ENCODE measurements around the gene TRIM37.
A peak's percentile ranks its signal among the peaks of the same experiment; 100 is the strongest.

The TRIM37 gene

DNA sequence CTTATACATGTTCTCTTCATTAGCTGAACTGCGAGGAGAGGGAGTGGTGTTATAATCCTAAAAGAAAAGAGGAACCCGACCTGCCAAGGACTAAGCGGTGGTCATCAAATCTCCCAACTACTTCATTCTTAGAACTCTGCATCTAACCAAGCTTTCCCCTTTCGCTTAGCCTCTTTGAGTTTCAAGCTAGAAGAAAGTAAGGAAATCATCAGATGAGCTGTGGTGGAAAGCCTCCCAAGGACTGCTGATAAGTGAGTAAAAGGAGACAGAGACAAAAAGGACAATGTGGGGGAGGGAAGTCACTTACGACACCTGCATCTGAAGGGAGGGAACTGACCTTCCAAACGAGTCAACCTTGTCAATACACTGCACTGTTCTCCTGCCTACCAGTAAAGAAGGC is 121.3 kb downstream of the TRIM37 start:
- H3K9me3 ChIP-seq (ENCODE audit: insufficient read depth, low read depth, low read length): no peaks in the 10 kb centered on the region
- no peaks in the 10 kb centered on the region for H3K36me3 ChIP-seq (ENCODE audit: insufficient read depth, low read depth, low read length)
- H3K27me3 ChIP-seq (ENCODE audit: insufficient read depth, low read length): no peaks in the 10 kb centered on the region
- H3K9ac ChIP-seq (ENCODE audit: low read depth, low read length): no peak overlapping the region; the same call in 1 of the 2 replicates
- peaks cover 9% of the 10 kb centered on the region; the same call in 1 of the 2 replicates for H3K4me1 ChIP-seq (ENCODE audit: insufficient read depth, low read length)
- no peak overlapping the region for H3K27ac ChIP-seq (ENCODE audit: low read length)
- no peak overlapping the region for H3K4me3 ChIP-seq (ENCODE audit: low read length)

DNA sequence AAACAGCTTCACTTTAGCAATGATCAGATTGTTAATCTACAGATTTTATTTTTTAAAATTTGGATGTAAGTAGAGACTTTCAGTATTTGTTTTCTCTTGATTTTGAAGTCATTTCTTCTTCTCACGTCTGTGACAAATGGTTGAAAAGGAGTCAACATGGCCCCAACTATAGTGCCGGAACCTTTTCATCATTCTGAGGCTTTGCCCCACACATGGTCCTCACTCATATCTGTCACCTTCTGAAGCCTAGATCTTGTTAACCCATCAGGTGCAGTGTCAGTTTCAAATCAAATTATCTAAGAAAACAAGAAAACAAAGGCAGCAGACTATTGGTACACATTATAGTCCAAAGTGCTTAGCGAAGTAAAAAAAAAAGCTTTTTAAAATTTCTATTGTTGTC is 124.1 kb downstream of the TRIM37 start:
- no peaks in the 10 kb centered on the region for H3K9me3 ChIP-seq (ENCODE audit: insufficient read depth, low read depth, low read length)
- H3K9ac ChIP-seq (ENCODE audit: low read depth, low read length): no peak overlapping the region
- no peaks in the 10 kb centered on the region for H3K36me3 ChIP-seq (ENCODE audit: insufficient read depth, low read depth, low read length)
- H3K27me3 ChIP-seq (ENCODE audit: insufficient read depth, low read length): no peaks in the 10 kb centered on the region
- 0 out of 2 replicates have a peak, but pooled peaks cover 3% of the 10 kb centered on the region for H3K4me1 ChIP-seq (ENCODE audit: insufficient read depth, low read length)
- no peak overlapping the region for H3K4me3 ChIP-seq (ENCODE audit: low read length)
- H3K27ac ChIP-seq (ENCODE audit: low read length): no peak overlapping the region

DNA sequence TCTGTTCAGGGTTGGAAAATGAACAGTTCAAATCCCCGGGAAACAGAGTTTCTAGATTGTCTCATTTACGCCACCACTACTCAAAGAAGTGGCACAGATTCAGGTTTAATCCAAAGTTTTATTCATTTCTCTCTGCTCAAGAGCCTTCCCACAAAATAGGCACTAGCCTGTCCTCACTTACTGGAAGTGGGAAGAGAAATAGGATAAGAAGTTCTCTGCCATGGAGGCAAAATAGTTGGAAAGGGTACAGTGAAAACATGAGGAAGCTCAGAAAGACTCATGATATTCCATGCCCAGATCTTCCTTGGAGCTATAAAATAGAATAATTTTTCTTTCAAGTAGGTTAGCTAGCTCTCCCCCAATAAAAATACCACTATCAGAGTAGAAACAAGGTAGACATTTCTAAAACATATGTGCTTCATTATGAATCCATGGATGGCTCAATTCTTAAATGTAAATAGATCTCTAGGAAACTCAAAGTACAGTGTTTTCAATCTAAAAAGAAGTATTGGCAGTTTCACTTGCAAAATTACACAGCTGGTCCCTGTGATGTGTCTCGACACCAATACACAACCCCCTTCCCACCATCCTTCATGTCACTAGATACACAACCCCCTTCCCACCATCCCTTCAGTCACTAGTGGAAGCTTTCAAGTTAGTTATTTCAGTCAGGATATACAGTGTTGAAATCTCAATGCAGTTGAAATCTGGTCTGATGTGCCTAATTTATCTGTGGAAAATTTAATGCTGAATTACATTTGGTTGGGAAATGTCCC is 125.8 kb downstream of the TRIM37 start:
- no peak overlapping the region for H3K4me3 ChIP-seq (ENCODE audit: low read length)
- 0 out of 2 replicates have a peak, but pooled peaks cover 3% of the 10 kb centered on the region for H3K4me1 ChIP-seq (ENCODE audit: insufficient read depth, low read length)
- H3K27ac ChIP-seq (ENCODE audit: low read length): no peak overlapping the region
- H3K9me3 ChIP-seq (ENCODE audit: insufficient read depth, low read depth, low read length): no peaks in the 10 kb centered on the region
- H3K27me3 ChIP-seq (ENCODE audit: insufficient read depth, low read length): no peaks in the 10 kb centered on the region
- H3K9ac ChIP-seq (ENCODE audit: low read depth, low read length): no peak overlapping the region
- no peaks in the 10 kb centered on the region for H3K36me3 ChIP-seq (ENCODE audit: insufficient read depth, low read depth, low read length)

DNA sequence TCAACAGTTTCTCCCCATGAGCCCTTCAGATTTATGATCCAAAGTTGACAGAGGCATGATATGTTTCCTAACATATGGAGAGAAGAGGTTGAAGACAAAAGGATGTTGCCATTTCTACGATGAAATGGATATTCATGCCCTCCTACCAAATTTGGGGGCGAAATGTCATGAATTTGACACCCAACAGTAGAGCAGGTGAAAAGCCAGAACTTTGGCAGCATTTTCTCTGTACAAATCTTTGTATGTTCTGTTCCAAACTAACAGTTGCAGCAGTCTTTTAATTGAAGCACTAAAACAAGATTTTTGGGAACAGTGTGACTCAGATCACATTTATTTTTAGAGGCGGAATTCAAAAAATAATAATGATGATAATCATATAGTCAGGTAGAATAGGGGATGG is 130.1 kb downstream of the TRIM37 start:
- H3K9ac ChIP-seq (ENCODE audit: low read depth, low read length): no peak overlapping the region
- no peaks in the 10 kb centered on the region for H3K27me3 ChIP-seq (ENCODE audit: insufficient read depth, low read length)
- H3K9me3 ChIP-seq (ENCODE audit: insufficient read depth, low read depth, low read length): no peaks in the 10 kb centered on the region
- no peak overlapping the region for H3K4me3 ChIP-seq (ENCODE audit: low read length)
- no peaks in the 10 kb centered on the region for H3K36me3 ChIP-seq (ENCODE audit: insufficient read depth, low read depth, low read length)
- H3K27ac ChIP-seq (ENCODE audit: low read length): no peak overlapping the region
- no peaks in the 10 kb centered on the region for H3K4me1 ChIP-seq (ENCODE audit: insufficient read depth, low read length)

DNA sequence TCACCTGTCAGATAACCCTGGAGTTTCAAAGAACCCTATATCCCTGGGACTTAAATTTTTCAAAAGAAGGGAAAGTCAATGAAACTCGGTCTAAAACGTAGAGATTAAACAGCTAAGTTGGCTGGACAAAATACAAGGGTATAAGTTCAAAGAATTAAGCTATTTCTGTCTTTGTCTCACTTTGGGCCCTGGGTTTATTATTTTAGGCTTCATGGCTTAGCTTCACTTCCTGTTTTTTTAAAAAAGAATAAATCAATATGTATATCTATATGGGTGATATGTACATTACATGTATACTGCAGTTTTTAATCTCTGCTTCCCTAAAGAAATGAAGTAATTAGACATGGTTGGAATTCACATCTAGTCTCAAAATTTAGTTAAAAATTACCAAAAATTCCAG is 132.3 kb downstream of the TRIM37 start:
- no peak overlapping the region for H3K4me3 ChIP-seq (ENCODE audit: low read length)
- no peak overlapping the region for H3K9ac ChIP-seq (ENCODE audit: low read depth, low read length)
- no peaks in the 10 kb centered on the region for H3K36me3 ChIP-seq (ENCODE audit: insufficient read depth, low read depth, low read length)
- H3K9me3 ChIP-seq (ENCODE audit: insufficient read depth, low read depth, low read length): no peaks in the 10 kb centered on the region
- H3K27me3 ChIP-seq (ENCODE audit: insufficient read depth, low read length): no peaks in the 10 kb centered on the region
- no peaks in the 10 kb centered on the region for H3K4me1 ChIP-seq (ENCODE audit: insufficient read depth, low read length)
- no peak overlapping the region for H3K27ac ChIP-seq (ENCODE audit: low read length)

DNA sequence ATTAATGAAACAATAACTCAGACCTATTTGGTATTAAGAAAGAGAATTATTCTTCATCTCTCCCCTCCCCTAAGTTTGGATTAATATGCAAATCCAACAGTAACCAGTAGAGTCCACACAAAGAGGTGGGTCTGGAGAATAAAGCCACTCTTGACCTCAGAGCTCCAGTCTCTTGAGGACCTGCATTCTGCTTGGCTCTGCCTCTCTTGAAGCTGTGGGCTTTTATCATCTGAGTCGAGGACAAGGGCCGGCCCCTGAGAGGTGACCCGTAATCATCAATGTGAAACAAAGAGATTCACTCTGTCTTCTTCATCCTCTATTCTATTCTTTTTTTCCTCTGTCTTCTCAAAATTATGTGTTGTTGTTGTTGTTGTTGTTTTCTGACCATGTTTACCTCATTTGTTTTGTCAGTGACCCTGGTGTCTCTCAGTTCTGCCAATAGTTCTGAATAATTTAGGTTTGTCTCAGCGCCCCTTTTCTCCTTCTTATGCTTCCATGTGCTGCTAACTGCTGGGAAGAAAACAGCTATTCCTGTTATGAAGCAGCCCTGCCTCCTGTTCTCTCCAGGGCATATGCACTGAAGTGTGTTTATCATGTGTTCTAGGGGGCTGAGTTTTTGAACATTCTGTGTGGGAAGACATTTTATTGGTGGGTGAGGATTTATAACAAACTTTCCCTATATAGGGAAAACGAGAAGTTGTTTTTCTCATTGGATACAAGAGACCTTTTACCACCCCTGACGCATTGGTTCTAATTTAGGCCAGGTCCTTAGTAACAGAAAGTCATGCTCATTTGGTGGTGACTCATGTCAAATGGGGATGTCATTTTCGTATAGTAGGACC is 135.8 kb downstream of the TRIM37 start:
- Histone ChIP-seq H3K9ac (ENCODE audit: low read depth, low read length) (no peak overlapping the region), H3K36me3 (ENCODE audit: insufficient read depth, low read depth, low read length) (no peaks in the 10 kb centered on the region), H3K27me3 (ENCODE audit: insufficient read depth, low read length) (no peaks in the 10 kb centered on the region), H3K9me3 (ENCODE audit: insufficient read depth, low read depth, low read length) (no peaks in the 10 kb centered on the region), H3K27ac (ENCODE audit: low read length) (no peak overlapping the region), H3K4me1 (ENCODE audit: insufficient read depth, low read length) (peaks cover 9% of the 10 kb centered on the region), H3K4me3 (ENCODE audit: low read length) (no peak overlapping the region)

DNA sequence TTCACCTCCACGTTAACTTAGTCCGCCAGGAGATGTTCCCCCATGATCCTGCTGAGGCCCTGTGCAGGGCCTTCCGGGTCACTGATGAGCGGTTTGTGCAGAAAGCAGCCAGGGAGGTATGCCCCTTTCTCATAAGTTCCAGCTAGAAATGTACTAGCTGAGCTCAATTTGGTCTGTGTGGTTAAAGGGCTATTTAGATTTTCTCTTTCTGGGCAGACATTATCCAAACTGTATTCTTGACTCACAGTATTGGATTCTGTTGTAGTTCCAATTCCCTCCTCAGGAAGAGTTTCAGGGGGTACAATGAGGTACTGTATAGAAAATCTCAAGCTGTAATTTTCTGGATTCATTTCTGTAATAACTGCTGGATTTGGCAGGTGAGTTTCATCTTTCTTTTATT is 137.1 kb downstream of the TRIM37 start:
- Histone ChIP-seq H3K9me3 (ENCODE audit: insufficient read depth, low read depth, low read length) (no peaks in the 10 kb centered on the region), H3K27ac (ENCODE audit: low read length) (no peak overlapping the region), H3K27me3 (ENCODE audit: insufficient read depth, low read length) (no peaks in the 10 kb centered on the region), H3K4me1 (ENCODE audit: insufficient read depth, low read length) (peaks cover 14% of the 10 kb centered on the region), H3K9ac (ENCODE audit: low read depth, low read length) (no peak overlapping the region), H3K4me3 (ENCODE audit: low read length) (no peak overlapping the region), H3K36me3 (ENCODE audit: insufficient read depth, low read depth, low read length) (no peaks in the 10 kb centered on the region)

DNA sequence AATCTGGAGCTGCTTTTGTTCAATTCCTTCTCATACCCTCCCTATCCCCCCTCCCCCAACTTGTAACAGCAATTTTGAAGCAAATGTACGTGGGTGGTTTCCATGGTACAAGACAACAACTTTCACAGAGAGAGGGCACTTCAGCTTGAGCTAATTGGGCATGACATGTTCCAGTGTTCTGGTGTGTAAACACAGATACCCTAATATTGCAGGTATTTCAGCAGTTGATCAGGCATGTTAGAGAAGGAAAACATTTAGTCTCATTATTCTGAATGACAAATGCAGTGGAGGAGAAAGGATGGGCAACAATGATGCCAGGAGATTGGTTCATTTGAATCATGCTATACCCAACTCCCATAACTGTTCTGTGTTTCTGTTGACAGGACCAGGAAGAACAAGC is 137.5 kb downstream of the TRIM37 start:
- Histone ChIP-seq H3K9me3 (ENCODE audit: insufficient read depth, low read depth, low read length) (no peaks in the 10 kb centered on the region), H3K36me3 (ENCODE audit: insufficient read depth, low read depth, low read length) (no peaks in the 10 kb centered on the region), H3K4me1 (ENCODE audit: insufficient read depth, low read length) (peaks cover 14% of the 10 kb centered on the region), H3K9ac (ENCODE audit: low read depth, low read length) (no peak overlapping the region), H3K27ac (ENCODE audit: low read length) (no peak overlapping the region), H3K27me3 (ENCODE audit: insufficient read depth, low read length) (no peaks in the 10 kb centered on the region), H3K4me3 (ENCODE audit: low read length) (no peak overlapping the region)

DNA sequence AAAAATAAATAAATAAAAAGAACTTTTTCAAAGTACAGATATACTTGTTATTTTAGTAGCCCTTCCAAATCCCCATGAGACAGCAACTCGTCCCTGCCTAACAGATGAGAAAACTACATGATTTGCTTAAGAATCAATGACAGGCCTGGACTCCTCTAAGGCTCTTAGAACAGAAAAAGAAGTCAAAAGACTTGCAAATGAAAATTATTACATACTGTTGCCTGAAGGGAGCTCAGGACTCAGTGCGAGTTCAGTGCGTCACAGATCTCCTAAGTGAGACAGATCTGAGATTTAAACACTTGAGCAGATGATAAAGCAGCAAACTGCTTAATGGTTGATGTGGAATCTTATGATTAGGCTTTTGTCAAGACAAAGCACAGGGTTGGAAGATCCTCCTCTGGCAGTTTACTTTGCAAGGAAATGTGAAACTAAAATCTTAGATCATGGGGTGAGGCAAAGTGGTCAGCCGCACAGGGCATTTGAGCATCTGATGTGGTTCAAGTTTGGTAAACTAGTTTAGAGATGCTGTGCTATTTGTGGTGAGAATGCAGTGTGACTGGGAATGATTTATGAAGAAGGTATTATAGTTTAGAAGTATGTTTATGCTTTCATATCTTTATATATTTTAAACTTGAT is 138.1 kb downstream of the TRIM37 start:
- H3K27ac ChIP-seq (ENCODE audit: low read length): no peak overlapping the region
- no peaks in the 10 kb centered on the region for H3K27me3 ChIP-seq (ENCODE audit: insufficient read depth, low read length)
- peaks cover 14% of the 10 kb centered on the region for H3K4me1 ChIP-seq (ENCODE audit: insufficient read depth, low read length)
- peak overlapping the region; percentile 16; the same call in 1 of the 2 replicates for H3K9ac ChIP-seq (ENCODE audit: low read depth, low read length)
- no peak overlapping the region for H3K4me3 ChIP-seq (ENCODE audit: low read length)
- H3K9me3 ChIP-seq (ENCODE audit: insufficient read depth, low read depth, low read length): no peaks in the 10 kb centered on the region
- no peaks in the 10 kb centered on the region for H3K36me3 ChIP-seq (ENCODE audit: insufficient read depth, low read depth, low read length)

DNA sequence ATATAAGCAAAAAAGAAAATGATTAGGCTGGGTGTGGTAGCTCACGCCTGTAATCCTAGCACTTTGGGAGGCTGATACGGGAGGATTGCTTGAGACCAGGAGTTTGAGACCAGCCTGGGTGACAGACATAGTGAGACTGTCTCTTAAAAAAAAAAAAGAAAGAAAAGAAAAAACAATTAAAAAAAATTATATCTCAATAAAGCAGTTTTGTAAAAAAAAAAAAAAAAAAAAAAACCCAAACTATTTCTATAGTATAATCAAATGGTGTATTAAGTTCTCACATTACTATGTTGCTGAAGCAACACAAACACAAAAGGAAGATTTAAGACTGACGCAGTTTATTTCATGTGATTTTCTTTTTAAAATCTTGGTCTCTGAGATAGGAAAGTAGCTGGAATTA is 140.5 kb downstream of the TRIM37 start:
- Histone ChIP-seq H3K4me3 (ENCODE audit: low read length) (no peak overlapping the region), H3K36me3 (ENCODE audit: insufficient read depth, low read depth, low read length) (no peaks in the 10 kb centered on the region), H3K9me3 (ENCODE audit: insufficient read depth, low read depth, low read length) (no peaks in the 10 kb centered on the region), H3K27me3 (ENCODE audit: insufficient read depth, low read length) (no peaks in the 10 kb centered on the region), H3K4me1 (ENCODE audit: insufficient read depth, low read length) (peaks cover 14% of the 10 kb centered on the region), H3K27ac (ENCODE audit: low read length) (no peak overlapping the region), H3K9ac (ENCODE audit: low read depth, low read length) (no peak overlapping the region; the same call in 1 of the 2 replicates)

DNA sequence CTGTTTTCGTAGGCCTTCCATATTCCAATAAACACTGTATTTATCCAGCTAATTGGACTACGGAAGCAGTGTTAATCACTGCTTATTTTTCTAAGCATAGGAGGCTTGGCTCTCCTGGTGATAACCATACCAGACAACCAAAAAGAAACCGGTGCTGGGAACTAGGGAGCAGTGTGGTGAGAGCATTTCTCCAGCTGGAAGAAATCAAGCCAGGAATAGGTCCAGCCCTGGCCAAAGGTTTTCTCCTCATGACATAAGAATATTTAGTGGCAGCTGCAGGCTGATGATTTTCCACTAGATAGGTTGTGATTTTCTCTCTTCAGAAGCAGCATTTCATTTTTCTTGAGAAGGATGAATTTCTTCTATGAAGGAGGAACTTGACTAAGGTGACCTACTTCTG is 141.5 kb downstream of the TRIM37 start:
- Histone ChIP-seq H3K4me3 (ENCODE audit: low read length) (no peak overlapping the region), H3K9ac (ENCODE audit: low read depth, low read length) (peak overlapping the region; percentile 15; the same call in 1 of the 2 replicates), H3K27ac (ENCODE audit: low read length) (no peak overlapping the region), H3K36me3 (ENCODE audit: insufficient read depth, low read depth, low read length) (no peaks in the 10 kb centered on the region), H3K9me3 (ENCODE audit: insufficient read depth, low read depth, low read length) (no peaks in the 10 kb centered on the region), H3K27me3 (ENCODE audit: insufficient read depth, low read length) (no peaks in the 10 kb centered on the region), H3K4me1 (ENCODE audit: insufficient read depth, low read length) (peaks cover 14% of the 10 kb centered on the region)

Measured in iPS-20b (cell line).